Astrocyte of the cerebellum (primary cell): ENCODE results near the gene FRMD4B.

Experiments
- DNase-seq: peaks from one replicate; pipeline ENCODE4 v3.0.0-alpha.2; 2011; ENCODE audit warnings: low read depth
- H3K4me3 ChIP-seq: 2 replicates; pipeline ENCODE4 v1.5.1; 2011; ENCODE audit warnings: mild to moderate bottlenecking, low read depth, low read length, moderate library complexity
- in situ Hi-C: cut with HindIII; loops from 2 replicates; pipeline ENCODE4 v1.10.0; 2017; ENCODE audit warnings: low sequenced_read_pairs
- TF ChIP-seq, protein P1 (sequence below): IDR thresholded peaks from 2 replicates; pipeline ENCODE4 v1.5.1; 2012; ENCODE audit warnings: low read length, low read depth, moderate library complexity, mild to moderate bottlenecking; ENCODE audit errors: missing control alignments

Gene FRMD4B

DNA sequence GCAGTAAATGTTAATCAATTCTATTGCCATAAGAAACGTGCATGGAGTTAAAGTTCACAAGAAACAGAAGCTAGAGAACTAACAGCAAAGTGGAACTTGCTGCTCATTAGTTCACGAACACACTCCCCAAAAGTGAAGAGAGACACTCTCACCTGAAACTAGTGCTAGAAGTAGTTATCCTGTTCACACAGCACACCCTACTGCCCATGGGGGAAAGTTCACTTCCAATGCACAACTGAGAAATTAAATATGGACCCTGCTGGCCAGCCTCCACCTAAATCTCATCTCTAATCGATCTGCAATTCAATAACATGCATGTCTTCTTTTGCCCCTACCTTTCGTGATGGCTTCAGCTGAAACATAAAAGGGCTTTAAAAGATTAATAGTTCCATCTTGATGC, 39.4 kb upstream of the FRMD4B start:
- H3K4me3 ChIP-seq, result no peak overlapping the region
- DNase-seq, result no peak
- in situ Hi-C loops, result no loop called here
- TF ChIP-seq, protein P1, sequence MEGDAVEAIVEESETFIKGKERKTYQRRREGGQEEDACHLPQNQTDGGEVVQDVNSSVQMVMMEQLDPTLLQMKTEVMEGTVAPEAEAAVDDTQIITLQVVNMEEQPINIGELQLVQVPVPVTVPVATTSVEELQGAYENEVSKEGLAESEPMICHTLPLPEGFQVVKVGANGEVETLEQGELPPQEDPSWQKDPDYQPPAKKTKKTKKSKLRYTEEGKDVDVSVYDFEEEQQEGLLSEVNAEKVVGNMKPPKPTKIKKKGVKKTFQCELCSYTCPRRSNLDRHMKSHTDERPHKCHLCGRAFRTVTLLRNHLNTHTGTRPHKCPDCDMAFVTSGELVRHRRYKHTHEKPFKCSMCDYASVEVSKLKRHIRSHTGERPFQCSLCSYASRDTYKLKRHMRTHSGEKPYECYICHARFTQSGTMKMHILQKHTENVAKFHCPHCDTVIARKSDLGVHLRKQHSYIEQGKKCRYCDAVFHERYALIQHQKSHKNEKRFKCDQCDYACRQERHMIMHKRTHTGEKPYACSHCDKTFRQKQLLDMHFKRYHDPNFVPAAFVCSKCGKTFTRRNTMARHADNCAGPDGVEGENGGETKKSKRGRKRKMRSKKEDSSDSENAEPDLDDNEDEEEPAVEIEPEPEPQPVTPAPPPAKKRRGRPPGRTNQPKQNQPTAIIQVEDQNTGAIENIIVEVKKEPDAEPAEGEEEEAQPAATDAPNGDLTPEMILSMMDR, result peak; percentile 67

DNA sequence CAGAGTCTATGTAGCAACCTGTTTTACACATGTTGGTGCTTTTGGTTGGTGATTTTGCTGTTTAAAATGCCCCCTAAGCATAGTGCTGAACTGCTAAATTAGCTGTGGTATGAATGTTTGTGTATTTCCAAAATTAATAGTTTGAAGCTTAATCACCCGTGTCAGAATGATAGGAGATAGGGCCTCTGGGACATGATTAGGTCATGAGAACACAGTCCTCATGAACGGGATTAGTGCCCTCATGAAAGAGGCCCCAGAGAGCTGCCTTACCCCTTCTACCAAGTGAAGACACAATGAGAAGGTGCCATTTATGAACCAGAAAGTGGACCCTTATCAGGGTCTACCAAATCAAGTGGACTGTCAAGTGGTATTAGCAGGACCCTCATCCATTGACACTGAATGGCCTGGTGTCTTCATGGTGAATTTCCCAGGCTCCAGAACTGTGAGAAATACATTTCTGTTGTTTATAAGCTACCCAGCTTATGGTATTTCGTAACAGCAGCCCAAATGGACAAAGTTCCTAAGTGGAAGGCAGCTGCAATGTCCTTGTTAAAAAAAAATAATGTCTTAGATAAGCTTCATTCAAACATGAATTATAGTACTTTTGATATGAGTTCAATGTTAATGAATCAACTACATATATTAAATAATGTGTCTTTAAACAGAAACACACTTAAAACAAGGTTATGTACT, 37.7 kb upstream of the FRMD4B start:
- H3K4me3 ChIP-seq, result no peak overlapping the region
- no peak for DNase-seq
- in situ Hi-C loops, result loop anchor here (25.0 kb wide), 1 partner anchor 261 kb away; no protein-coding TSS in a partner anchor
- TF ChIP-seq, protein P1, result no peak

DNA sequence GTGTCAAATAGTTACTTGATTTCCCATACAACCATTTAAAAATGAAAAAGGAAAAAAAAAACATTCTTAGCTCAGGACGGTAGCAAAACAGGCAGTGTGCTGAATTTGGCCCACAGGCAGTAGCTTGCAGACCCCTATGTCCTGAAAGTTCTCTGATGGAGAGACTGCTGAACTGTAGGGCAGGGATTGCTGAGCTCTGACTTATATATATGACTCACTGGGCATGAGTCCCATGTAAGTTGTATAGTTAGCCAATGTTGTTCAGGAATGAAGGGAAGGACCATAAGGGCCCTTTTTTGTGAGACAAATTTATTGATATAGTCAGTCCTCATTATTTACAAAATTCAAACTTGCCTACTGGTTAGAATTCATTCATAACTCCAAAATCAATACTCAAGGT, 36.9 kb upstream of the FRMD4B start:
- TF ChIP-seq, protein P1, result no peak
- H3K4me3 ChIP-seq, result no peak overlapping the region
- no peak for DNase-seq
- in situ Hi-C loops, result loop anchor here (25.0 kb wide), 1 partner anchor 260 kb away; no protein-coding TSS in a partner anchor

GRCh38 chr3:69420781-69421520, 35.1 kb upstream of the FRMD4B start:
- TF ChIP-seq, protein P1, result no peak
- no peak overlapping the region for H3K4me3 ChIP-seq
- DNase-seq, result no peak
- in situ Hi-C loops, result loop anchor here (25.0 kb wide), 1 partner anchor 259 kb away; no protein-coding TSS in a partner anchor

DNA sequence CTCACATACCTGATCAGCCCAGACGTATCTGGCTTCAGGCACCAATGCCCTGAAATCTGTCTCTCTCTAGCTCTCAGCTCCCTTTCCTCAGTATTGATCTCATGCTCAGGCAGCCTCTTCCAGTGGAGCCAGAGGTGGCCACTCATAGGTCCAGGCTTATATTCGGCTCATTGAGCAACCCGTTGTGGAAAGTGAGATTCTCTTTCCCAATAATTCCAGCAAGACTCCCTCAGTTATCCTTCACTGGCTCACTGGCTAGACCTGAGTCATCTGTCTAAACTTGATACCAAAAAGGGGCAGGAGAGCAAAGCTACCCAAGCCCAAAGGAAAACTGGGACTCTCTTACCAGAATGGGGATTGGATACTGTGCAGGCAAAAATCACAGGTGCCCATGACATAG, 33.4 kb upstream of the FRMD4B start:
- H3K4me3 ChIP-seq, result no peak overlapping the region
- DNase-seq, result no peak
- TF ChIP-seq, protein P1, result no peak
- in situ Hi-C loops, result loop anchor here (25.0 kb wide), 1 partner anchor 257 kb away; no protein-coding TSS in a partner anchor

- in situ Hi-C loops, result loop anchor here (25.0 kb wide), 1 partner anchor 255 kb away; no protein-coding TSS in a partner anchor
Measured at GRCh38 chr3:69417541-69418078, 31.7 kb upstream of the FRMD4B start.

More at GRCh38 chr3:69417541-69418078, 31.7 kb upstream of the FRMD4B start:
- DNase-seq, result no peak
- TF ChIP-seq, protein P1, result no peak
- H3K4me3 ChIP-seq, result no peak overlapping the region
